GM12878 (cell line): ENCODE results near the gene INIP.

Experiments
- MXI1 ChIP-seq: fragments of 150-350 bp; IDR thresholded peaks from 2 replicates; pipeline ENCODE4 v1.6.1; 2011; ENCODE audit warnings: low read depth, mild to moderate bottlenecking, inconsistent platforms, low read length, improper control_type of control experiment
- RELA ChIP-seq: fragments of 450-650 bp; IDR thresholded peaks from 2 replicates; pipeline ENCODE4 v1.8.0; 2014; ENCODE audit warnings: borderline replicate concordance; ENCODE audit not compliant: partially characterized antibody
- TF ChIP-seq, protein P1 (sequence below): fragments of 450-650 bp; formaldehyde crosslinking; IDR thresholded peaks from 2 replicates; pipeline ENCODE4 v1.5.0; 2022; ENCODE audit warnings: mild to moderate bottlenecking, missing genetic modification characterization
- TF ChIP-seq, protein P2 (sequence below), 3 experiments: IDR thresholded peaks in 2 of 3; conservative IDR thresholded peaks in 1 of 3; 2 replicates each; pipeline ENCODE4 v1.5.1; 2011; ENCODE audit warnings: low read depth in 3 of 3, low read length in 3 of 3, mild to moderate bottlenecking in 3 of 3, control low read depth in 2 of 3, moderate library complexity in 2 of 3, inconsistent platforms in 1 of 3, mixed read lengths in 1 of 3; ENCODE audit not compliant: control insufficient read depth in 2 of 3, insufficient read depth in 1 of 3; ENCODE audit errors: extremely low read depth in 1 of 3

DNA sequence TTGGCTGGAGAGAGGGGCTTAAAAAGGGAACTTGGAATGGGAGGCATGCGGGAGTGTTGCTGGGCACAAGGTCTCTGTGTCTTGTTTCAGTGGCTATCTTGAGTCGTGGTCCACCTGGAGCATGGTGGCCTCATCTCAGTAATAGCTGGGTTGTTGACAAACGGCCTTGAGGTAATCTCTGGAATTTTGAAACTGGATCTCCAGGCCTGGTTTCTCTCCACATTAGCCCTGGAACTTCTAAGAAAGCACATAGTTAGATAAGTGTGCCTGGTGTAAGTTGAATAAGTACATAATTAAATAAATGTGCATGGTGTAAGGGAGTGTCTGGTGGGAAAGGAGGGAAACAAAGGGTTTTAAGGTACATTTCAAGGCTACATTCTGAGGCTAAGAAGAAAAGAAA, 62.2 kb downstream of the INIP start:
- TF ChIP-seq RELA (no peak), MXI1 (no peak)
- TF ChIP-seq, protein P1, sequence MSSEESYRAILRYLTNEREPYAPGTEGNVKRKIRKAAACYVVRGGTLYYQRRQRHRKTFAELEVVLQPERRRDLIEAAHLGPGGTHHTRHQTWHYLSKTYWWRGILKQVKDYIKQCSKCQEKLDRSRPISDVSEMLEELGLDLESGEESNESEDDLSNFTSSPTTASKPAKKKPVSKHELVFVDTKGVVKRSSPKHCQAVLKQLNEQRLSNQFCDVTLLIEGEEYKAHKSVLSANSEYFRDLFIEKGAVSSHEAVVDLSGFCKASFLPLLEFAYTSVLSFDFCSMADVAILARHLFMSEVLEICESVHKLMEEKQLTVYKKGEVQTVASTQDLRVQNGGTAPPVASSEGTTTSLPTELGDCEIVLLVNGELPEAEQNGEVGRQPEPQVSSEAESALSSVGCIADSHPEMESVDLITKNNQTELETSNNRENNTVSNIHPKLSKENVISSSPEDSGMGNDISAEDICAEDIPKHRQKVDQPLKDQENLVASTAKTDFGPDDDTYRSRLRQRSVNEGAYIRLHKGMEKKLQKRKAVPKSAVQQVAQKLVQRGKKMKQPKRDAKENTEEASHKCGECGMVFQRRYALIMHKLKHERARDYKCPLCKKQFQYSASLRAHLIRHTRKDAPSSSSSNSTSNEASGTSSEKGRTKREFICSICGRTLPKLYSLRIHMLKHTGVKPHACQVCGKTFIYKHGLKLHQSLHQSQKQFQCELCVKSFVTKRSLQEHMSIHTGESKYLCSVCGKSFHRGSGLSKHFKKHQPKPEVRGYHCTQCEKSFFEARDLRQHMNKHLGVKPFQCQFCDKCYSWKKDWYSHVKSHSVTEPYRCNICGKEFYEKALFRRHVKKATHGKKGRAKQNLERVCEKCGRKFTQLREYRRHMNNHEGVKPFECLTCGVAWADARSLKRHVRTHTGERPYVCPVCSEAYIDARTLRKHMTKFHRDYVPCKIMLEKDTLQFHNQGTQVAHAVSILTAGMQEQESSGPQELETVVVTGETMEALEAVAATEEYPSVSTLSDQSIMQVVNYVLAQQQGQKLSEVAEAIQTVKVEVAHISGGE (CRISPR knock-in tag): no peak
- TF ChIP-seq, protein P2, sequence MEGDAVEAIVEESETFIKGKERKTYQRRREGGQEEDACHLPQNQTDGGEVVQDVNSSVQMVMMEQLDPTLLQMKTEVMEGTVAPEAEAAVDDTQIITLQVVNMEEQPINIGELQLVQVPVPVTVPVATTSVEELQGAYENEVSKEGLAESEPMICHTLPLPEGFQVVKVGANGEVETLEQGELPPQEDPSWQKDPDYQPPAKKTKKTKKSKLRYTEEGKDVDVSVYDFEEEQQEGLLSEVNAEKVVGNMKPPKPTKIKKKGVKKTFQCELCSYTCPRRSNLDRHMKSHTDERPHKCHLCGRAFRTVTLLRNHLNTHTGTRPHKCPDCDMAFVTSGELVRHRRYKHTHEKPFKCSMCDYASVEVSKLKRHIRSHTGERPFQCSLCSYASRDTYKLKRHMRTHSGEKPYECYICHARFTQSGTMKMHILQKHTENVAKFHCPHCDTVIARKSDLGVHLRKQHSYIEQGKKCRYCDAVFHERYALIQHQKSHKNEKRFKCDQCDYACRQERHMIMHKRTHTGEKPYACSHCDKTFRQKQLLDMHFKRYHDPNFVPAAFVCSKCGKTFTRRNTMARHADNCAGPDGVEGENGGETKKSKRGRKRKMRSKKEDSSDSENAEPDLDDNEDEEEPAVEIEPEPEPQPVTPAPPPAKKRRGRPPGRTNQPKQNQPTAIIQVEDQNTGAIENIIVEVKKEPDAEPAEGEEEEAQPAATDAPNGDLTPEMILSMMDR (IDR thresholded peaks at IDR 0.05 in 2 of 3, conservative IDR thresholded peaks at IDR 0.05 in 1 of 3; ENCODE audit: control insufficient read depth in 2 of 3, extremely low read depth in 1 of 3, insufficient read depth in 1 of 3, low read depth in 3 of 3, low read length in 3 of 3): no peak
